OCI-LY7 (cell line): ENCODE measurements around the gene URB2.

Experiments
- EZH2phosphoT487 ChIP-seq: fragments of 200-600 bp; sonication (generic); IDR thresholded peaks from 2 replicates; pipeline ENCODE4 v1.6.1; 2018; ENCODE audit warnings: low read depth, borderline replicate concordance, mild to moderate bottlenecking, mixed run types, antibody characterized with exemption, low read length, moderate library complexity, mixed read lengths
- TF ChIP-seq, protein P1 (sequence below): fragments of 200-600 bp; sonication (generic); conservative IDR thresholded peaks from 2 replicates; pipeline ENCODE4 v1.5.1; 2014; ENCODE audit warnings: mild to moderate bottlenecking, antibody characterized with exemption, low read length, moderate library complexity, mixed read lengths

- TF ChIP-seq, protein P1, sequence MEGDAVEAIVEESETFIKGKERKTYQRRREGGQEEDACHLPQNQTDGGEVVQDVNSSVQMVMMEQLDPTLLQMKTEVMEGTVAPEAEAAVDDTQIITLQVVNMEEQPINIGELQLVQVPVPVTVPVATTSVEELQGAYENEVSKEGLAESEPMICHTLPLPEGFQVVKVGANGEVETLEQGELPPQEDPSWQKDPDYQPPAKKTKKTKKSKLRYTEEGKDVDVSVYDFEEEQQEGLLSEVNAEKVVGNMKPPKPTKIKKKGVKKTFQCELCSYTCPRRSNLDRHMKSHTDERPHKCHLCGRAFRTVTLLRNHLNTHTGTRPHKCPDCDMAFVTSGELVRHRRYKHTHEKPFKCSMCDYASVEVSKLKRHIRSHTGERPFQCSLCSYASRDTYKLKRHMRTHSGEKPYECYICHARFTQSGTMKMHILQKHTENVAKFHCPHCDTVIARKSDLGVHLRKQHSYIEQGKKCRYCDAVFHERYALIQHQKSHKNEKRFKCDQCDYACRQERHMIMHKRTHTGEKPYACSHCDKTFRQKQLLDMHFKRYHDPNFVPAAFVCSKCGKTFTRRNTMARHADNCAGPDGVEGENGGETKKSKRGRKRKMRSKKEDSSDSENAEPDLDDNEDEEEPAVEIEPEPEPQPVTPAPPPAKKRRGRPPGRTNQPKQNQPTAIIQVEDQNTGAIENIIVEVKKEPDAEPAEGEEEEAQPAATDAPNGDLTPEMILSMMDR: no peak
- no peak for TF ChIP-seq EZH2phosphoT487
Measured at GRCh38 chr1:229623225-229623624, 2.8 kb upstream of the URB2 start.
